NCI-H2081 (cell line): ENCODE data around the gene CDHR1.

Experiments used
- DNase-seq, 2 experiments: peaks; one replicate each; lab custom pipeline; 2025; lab: John Stamatoyannopoulos, UW

CDHR1 gene

GRCh38 chr10:84262190-84262956 is 68.0 kb downstream of the CDHR1 start:
- DNase-seq: no peak

- no peak for DNase-seq
Measured at GRCh38 chr10:84263716-84264115, 69.4 kb downstream of the CDHR1 start.

- peak; percentile 57 to 70 for DNase-seq
Measured at GRCh38 chr10:84264611-84265141, 70.3 kb downstream of the CDHR1 start.

- DNase-seq: peak in 1 of 2 experiments; percentile 55
Measured at GRCh38 chr10:84265418-84265817, 71.1 kb downstream of the CDHR1 start.

- peak in 1 of 2 experiments; percentile 33 for DNase-seq
Measured at GRCh38 chr10:84267503-84268126, 73.3 kb downstream of the CDHR1 start.

GRCh38 chr10:84269162-84269561 is 74.8 kb downstream of the CDHR1 start:
- no peak for DNase-seq
